HepG2 (cell line): Measurements from ENCODE around the gene MAGI1. TPM values are rescaled to one million over a fixed set of nuclear protein-coding genes. Genes with fewer than 3 reads are reported as not detected.
A peak's percentile ranks its signal among the peaks of the same experiment; 100 is the strongest.

Source experiments
- ATF6 ChIP-seq: sonication (generic); formaldehyde crosslinking; conservative IDR thresholded peaks from 2 replicates; pipeline ENCODE4 v1.4.0; 2020; ENCODE audit warnings: missing genetic modification reagents
- BCLAF1 ChIP-seq: fragments of 450-650 bp; IDR thresholded peaks from 2 replicates; pipeline ENCODE4 v1.6.1; 2017; ENCODE audit warnings: mild to moderate bottlenecking
- FIP1L1 ChIP-seq: fragments of 200-400 bp; formaldehyde crosslinking; IDR thresholded peaks from 2 replicates; pipeline ENCODE4 v1.6.1; 2018; ENCODE audit warnings: low read depth, mild to moderate bottlenecking, low read length, moderate library complexity, borderline replicate concordance; ENCODE audit not compliant: insufficient read depth
- FOXA3 ChIP-seq: IDR thresholded peaks from 2 replicates; pipeline ENCODE4 v1.6.1; 2016; ENCODE audit warnings: missing genetic modification reagents, missing compliant biosample characterization
- GPN1 ChIP-seq: sonication (generic); formaldehyde crosslinking; IDR thresholded peaks from 2 replicates; pipeline ENCODE4 v1.5.1; 2020; ENCODE audit warnings: missing genetic modification reagents, borderline replicate concordance
- KLF11 ChIP-seq: IDR thresholded peaks from 2 replicates; pipeline ENCODE4 v1.6.1; 2016; ENCODE audit warnings: missing compliant biosample characterization
- MAF1 ChIP-seq: sonication (generic); formaldehyde crosslinking; IDR thresholded peaks from 2 replicates; pipeline ENCODE4 v1.5.0; 2020; ENCODE audit warnings: missing genetic modification reagents, borderline replicate concordance
- MEF2D ChIP-seq: sonication (generic); formaldehyde crosslinking; IDR thresholded peaks from 2 replicates; pipeline ENCODE4 v1.5.1; 2020; ENCODE audit warnings: mild to moderate bottlenecking, missing genetic modification reagents
- MNT ChIP-seq: fragments of 450-650 bp; IDR thresholded peaks from 2 replicates; pipeline ENCODE4 v1.6.1; 2016
- NR2C2 ChIP-seq: sonication (generic); formaldehyde crosslinking; IDR thresholded peaks from 2 replicates; pipeline ENCODE4 v1.4.0; 2020; ENCODE audit warnings: missing genetic modification reagents, mild to moderate bottlenecking, moderate library complexity, borderline replicate concordance
- PRDM15 ChIP-seq: sonication (generic); formaldehyde crosslinking; IDR thresholded peaks from 2 replicates; pipeline ENCODE4 v1.4.0; 2020; ENCODE audit warnings: missing genetic modification reagents
- RXRB ChIP-seq: IDR thresholded peaks from 2 replicates; pipeline ENCODE4 v1.6.1; 2016; ENCODE audit warnings: borderline replicate concordance, missing genetic modification reagents, missing compliant biosample characterization
- SRSF9 ChIP-seq: fragments of 200-400 bp; formaldehyde crosslinking; IDR thresholded peaks from 2 replicates; pipeline ENCODE4 v1.6.1; 2018; ENCODE audit warnings: borderline replicate concordance, mild to moderate bottlenecking, low read depth, low read length; ENCODE audit not compliant: insufficient read depth, poor library complexity, severe bottlenecking
- ZNF205 ChIP-seq: IDR thresholded peaks from 2 replicates; pipeline ENCODE4 v1.6.1; 2018; ENCODE audit warnings: missing biosample characterization, missing genetic modification reagents
- ZNF362 ChIP-seq: sonication (generic); formaldehyde crosslinking; IDR thresholded peaks from 2 replicates; pipeline ENCODE4 v1.4.0; 2020; ENCODE audit warnings: missing genetic modification reagents, mild to moderate bottlenecking, borderline replicate concordance
- ZNF660 ChIP-seq: sonication (generic); formaldehyde crosslinking; IDR thresholded peaks from 2 replicates; pipeline ENCODE4 v1.5.1; 2020; ENCODE audit warnings: mild to moderate bottlenecking, low read depth, missing genetic modification reagents, borderline replicate concordance
- polyA plus RNA-seq, 8 experiments: library from polyadenylated mRNA; depleted of rRNA in 3 of 8; stranded (reverse) in 7 of 8; unstranded in 1 of 8; fragments of >200 nt; fragmentation: Illumina TruSeq in 4 of 8; extraction: Trizol in 4 of 8; gene quantifications; 2 replicates each; pipeline versions ENCODE4 v1.2.1 to v1.2.3, GENCODE V29; 2011 to 2016; ENCODE audit warnings: low read depth in 4 of 8, missing spikeins in 1 of 8, mixed read lengths in 1 of 8; ENCODE audit not compliant: insufficient read depth in 1 of 8
- total RNA-seq, 5 experiments: library from RNA; depleted of rRNA; stranded (reverse); fragments of >200 nt; fragmentation: Illumina TruSeq; extraction: Trizol; gene quantifications; 2 replicates each; pipeline ENCODE4 v1.2.3, GENCODE V29; 2016; ENCODE audit warnings: low read depth in 1 of 5

Gene MAGI1
- total and polyA plus RNA-seq, 2 of the 13 experiments (the other 11 are each of a cell fraction or from before 2014, with no cell fraction given): 22.2 to 26.0 TPM

- TF ChIP-seq FOXA3 (CRISPR knock-in tag) (peak; percentile 35), RXRB (CRISPR knock-in tag) (no peak), BCLAF1 (no peak), ZNF660 (CRISPR knock-in tag) (no peak), NR2C2 (CRISPR knock-in tag) (no peak), GPN1 (CRISPR knock-in tag) (no peak), KLF11 (CRISPR knock-in tag) (no peak), ZNF205 (CRISPR knock-in tag) (no peak), MNT (no peak), SRSF9 (no peak), PRDM15 (CRISPR knock-in tag) (no peak), MAF1 (CRISPR knock-in tag) (no peak), ATF6 (CRISPR knock-in tag) (no peak), ZNF362 (CRISPR knock-in tag) (no peak), FIP1L1 (no peak), MEF2D (CRISPR knock-in tag) (no peak)
These were observed 712.1 kb downstream of the MAGI1 start (continued) for GRCh38 chr3:65326574-65326973.
